ENCODE results near the gene NENF.

Gene NENF

GRCh38 chr1:212440419-212440818 is 7.7 kb downstream of the NENF start:
- H3K27me3 Mint-ChIP-seq = no peaks in the 10 kb centered on the region
- no peak overlapping the region for H3K27ac Mint-ChIP-seq
- no peaks in the 10 kb centered on the region for H3K36me3 Mint-ChIP-seq (ENCODE audit: insufficient read depth)
- peaks cover 4 to 22% of the 10 kb centered on the region in 2 donors for H3K4me1 Mint-ChIP-seq (ENCODE audit: low read depth in 2 of 2)
- no peak for ATAC-seq (replicated peaks)
- H3K9me3 Mint-ChIP-seq = no peaks in the 10 kb centered on the region
- no peak for DNase-seq
- H3K4me3 Mint-ChIP-seq = no peak overlapping the region

GRCh38 chr1:212442408-212442807 is 9.7 kb downstream of the NENF start:
- no peaks in the 10 kb centered on the region for H3K9me3 Mint-ChIP-seq
- no peak overlapping the region for H3K27ac Mint-ChIP-seq

GRCh38 chr1:212446333-212446732 is 13.6 kb downstream of the NENF start:
- Mint-ChIP-seq H3K4me3 (no peak overlapping the region), H3K4me1 (ENCODE audit: low read depth in 2 of 2) (no peaks in the 10 kb centered on the region), H3K27ac (no peak overlapping the region), H3K27me3 (no peaks in the 10 kb centered on the region), H3K9me3 (no peaks in the 10 kb centered on the region), H3K36me3 (ENCODE audit: insufficient read depth) (peaks cover 10% of the 10 kb centered on the region)
- ATAC-seq (replicated peaks) = no peak
- DNase-seq = no peak

More at GRCh38 chr1:212442408-212442807, 9.7 kb downstream of the NENF start:
- peaks cover 3 to 13% of the 10 kb centered on the region in 2 donors for H3K4me1 Mint-ChIP-seq (ENCODE audit: low read depth in 2 of 2)
- DNase-seq = no peak
- no peak overlapping the region for H3K4me3 Mint-ChIP-seq
- peaks cover 5% of the 10 kb centered on the region for H3K36me3 Mint-ChIP-seq (ENCODE audit: insufficient read depth)
- no peaks in the 10 kb centered on the region for H3K27me3 Mint-ChIP-seq
- no peak for ATAC-seq (replicated peaks)

- ATAC-seq (replicated peaks) = no peak
- H3K27ac Mint-ChIP-seq = peak overlapping the region in 1 of 2 donors; percentile 66
- peaks cover 10% of the 10 kb centered on the region for H3K36me3 Mint-ChIP-seq (ENCODE audit: insufficient read depth)
- no peaks in the 10 kb centered on the region for H3K9me3 Mint-ChIP-seq
- no peaks in the 10 kb centered on the region for H3K27me3 Mint-ChIP-seq
- no peak for DNase-seq
- no peak overlapping the region for H3K4me3 Mint-ChIP-seq
- no peaks in the 10 kb centered on the region for H3K4me1 Mint-ChIP-seq (ENCODE audit: low read depth in 2 of 2)
Measured at GRCh38 chr1:212447478-212447877, 14.8 kb downstream of the NENF start.

GRCh38 chr1:212450331-212450881 is 17.7 kb downstream of the NENF start:
- Mint-ChIP-seq H3K4me1 (ENCODE audit: low read depth in 2 of 2) (peaks cover 0 to 2% of the 10 kb centered on the region in 2 donors), H3K36me3 (ENCODE audit: insufficient read depth) (peaks cover 10% of the 10 kb centered on the region), H3K9me3 (no peaks in the 10 kb centered on the region), H3K27me3 (no peaks in the 10 kb centered on the region), H3K4me3 (no peak overlapping the region), H3K27ac (peak overlapping the region; percentile 13 to 41)
- ATAC-seq (replicated peaks) = no peak
- no peak for DNase-seq

- Mint-ChIP-seq H3K9me3 (no peaks in the 10 kb centered on the region), H3K4me3 (no peak overlapping the region), H3K36me3 (ENCODE audit: insufficient read depth) (peaks cover 5% of the 10 kb centered on the region), H3K27me3 (no peaks in the 10 kb centered on the region), H3K4me1 (ENCODE audit: low read depth in 2 of 2) (peaks cover 0 to 2% of the 10 kb centered on the region in 2 donors), H3K27ac (no peak overlapping the region)
- ATAC-seq (replicated peaks) (no peak), DNase-seq (no peak)
Measured at GRCh38 chr1:212451416-212452322, 18.9 kb downstream of the NENF start.

GRCh38 chr1:212452323-212453155 is 19.8 kb downstream of the NENF start:
- peaks cover 5% of the 10 kb centered on the region for H3K36me3 Mint-ChIP-seq (ENCODE audit: insufficient read depth)
- peaks cover 0 to 2% of the 10 kb centered on the region in 2 donors for H3K4me1 Mint-ChIP-seq (ENCODE audit: low read depth in 2 of 2)
- DNase-seq (no peak), ATAC-seq (replicated peaks) (no peak)
- H3K27me3 Mint-ChIP-seq = no peaks in the 10 kb centered on the region
- H3K27ac Mint-ChIP-seq = no peak overlapping the region
- H3K9me3 Mint-ChIP-seq = no peaks in the 10 kb centered on the region
- no peak overlapping the region for H3K4me3 Mint-ChIP-seq

GRCh38 chr1:212453156-212453857 is 20.6 kb downstream of the NENF start:
- Mint-ChIP-seq H3K27ac (no peak overlapping the region), H3K4me1 (ENCODE audit: low read depth in 2 of 2) (peaks cover 0 to 3% of the 10 kb centered on the region in 2 donors), H3K36me3 (ENCODE audit: insufficient read depth) (peaks cover 7% of the 10 kb centered on the region), H3K9me3 (no peaks in the 10 kb centered on the region), H3K27me3 (no peaks in the 10 kb centered on the region), H3K4me3 (no peak overlapping the region)
- ATAC-seq (replicated peaks) (no peak), DNase-seq (no peak)

GRCh38 chr1:212454741-212455140 is 22.0 kb downstream of the NENF start:
- ATAC-seq (replicated peaks) (no peak), DNase-seq (no peak)
- Mint-ChIP-seq H3K27me3 (no peaks in the 10 kb centered on the region), H3K27ac (no peak overlapping the region), H3K9me3 (no peaks in the 10 kb centered on the region), H3K4me3 (no peak overlapping the region), H3K4me1 (ENCODE audit: low read depth in 2 of 2) (peaks cover 0 to 5% of the 10 kb centered on the region in 2 donors), H3K36me3 (ENCODE audit: insufficient read depth) (peaks cover 8% of the 10 kb centered on the region)

GRCh38 chr1:212455401-212455800 is 22.7 kb downstream of the NENF start:
- H3K36me3 Mint-ChIP-seq (ENCODE audit: insufficient read depth) = peaks cover 4% of the 10 kb centered on the region

GRCh38 chr1:212455803-212456528 is 23.2 kb downstream of the NENF start:
- Mint-ChIP-seq H3K9me3 (no peaks in the 10 kb centered on the region), H3K4me1 (ENCODE audit: low read depth in 2 of 2) (peaks cover 0 to 5% of the 10 kb centered on the region in 2 donors), H3K4me3 (no peak overlapping the region), H3K27ac (no peak overlapping the region), H3K27me3 (no peaks in the 10 kb centered on the region), H3K36me3 (ENCODE audit: insufficient read depth) (peaks cover 3% of the 10 kb centered on the region)
- peak; percentile 79 to 81 (median 80) for DNase-seq
- peak; percentile 82 for ATAC-seq (replicated peaks)

More at GRCh38 chr1:212455401-212455800, 22.7 kb downstream of the NENF start:
- H3K4me1 Mint-ChIP-seq (ENCODE audit: low read depth in 2 of 2) = peaks cover 0 to 5% of the 10 kb centered on the region in 2 donors
- DNase-seq (no peak), ATAC-seq (replicated peaks) (no peak)
- H3K9me3 Mint-ChIP-seq = no peaks in the 10 kb centered on the region
- no peak overlapping the region for H3K4me3 Mint-ChIP-seq
- no peaks in the 10 kb centered on the region for H3K27me3 Mint-ChIP-seq
- no peak overlapping the region for H3K27ac Mint-ChIP-seq

- Mint-ChIP-seq H3K36me3 (ENCODE audit: insufficient read depth) (peaks cover 3% of the 10 kb centered on the region), H3K27ac (peak overlapping the region in 1 of 2 donors; percentile 12), H3K27me3 (peaks cover 0 to 3% of the 10 kb centered on the region in 2 donors), H3K9me3 (no peaks in the 10 kb centered on the region), H3K4me1 (ENCODE audit: low read depth in 2 of 2) (peaks cover 0 to 5% of the 10 kb centered on the region in 2 donors), H3K4me3 (no peak overlapping the region)
- peak; percentile 26 for ATAC-seq (replicated peaks)
- DNase-seq = peak; percentile 51 to 58 (median 56)
Measured at GRCh38 chr1:212457740-212458338, 25.1 kb downstream of the NENF start.

All from effector memory CD8-positive, alpha-beta T cell (primary cell).